ENCODE measurements around the gene SGK1. TPM values are rescaled to one million over a fixed set of nuclear protein-coding genes. Genes with fewer than 3 reads are reported as not detected.

The SGK1 gene
- total RNA-seq, 4 donors from 2014 or later: 172 to 1,533 (median 978) TPM

- H3K27me3 ChIP-seq: no peaks in the 10 kb centered on the region
- no peak overlapping the region for H3K4me3 ChIP-seq
- H3K9me3 ChIP-seq: no peaks in the 10 kb centered on the region
- H3K27ac ChIP-seq: no peak overlapping the region
- H3K36me3 ChIP-seq: no peaks in the 10 kb centered on the region
- TF ChIP-seq CTCF (IDR thresholded peaks at IDR 0.05) (no peak), POLR2A (IDR thresholded peaks at IDR 0.05) (no peak)
- no peaks in the 10 kb centered on the region for H3K4me1 ChIP-seq
- no peak for DNase-seq
Measured at GRCh38 chr6:134138226-134138975, 179.5 kb downstream of the SGK1 start.

- H3K27ac ChIP-seq: no peak overlapping the region
- H3K4me1 ChIP-seq: no peaks in the 10 kb centered on the region
- no peaks in the 10 kb centered on the region for H3K9me3 ChIP-seq
- H3K4me3 ChIP-seq: no peak overlapping the region
- H3K27me3 ChIP-seq: no peaks in the 10 kb centered on the region
- no peak for DNase-seq
- H3K36me3 ChIP-seq: no peaks in the 10 kb centered on the region
- TF ChIP-seq POLR2A (IDR thresholded peaks at IDR 0.05) (no peak), CTCF (IDR thresholded peaks at IDR 0.05) (no peak)
Measured at GRCh38 chr6:134134654-134135053, 183.3 kb downstream of the SGK1 start.

GRCh38 chr6:134132494-134133141 lies 185.3 kb downstream of the SGK1 start:
- Histone ChIP-seq H3K9me3 (no peaks in the 10 kb centered on the region), H3K27ac (no peak overlapping the region), H3K4me1 (no peaks in the 10 kb centered on the region), H3K4me3 (no peak overlapping the region), H3K27me3 (no peaks in the 10 kb centered on the region), H3K36me3 (no peaks in the 10 kb centered on the region)
- TF ChIP-seq POLR2A (IDR thresholded peaks at IDR 0.05) (no peak), CTCF (IDR thresholded peaks at IDR 0.05) (no peak)
- DNase-seq: no peak

- TF ChIP-seq CTCF (IDR thresholded peaks at IDR 0.05) (no peak), POLR2A (IDR thresholded peaks at IDR 0.05) (no peak)
- Histone ChIP-seq H3K4me1 (no peaks in the 10 kb centered on the region), H3K27ac (no peak overlapping the region), H3K27me3 (no peaks in the 10 kb centered on the region), H3K36me3 (no peaks in the 10 kb centered on the region), H3K9me3 (no peaks in the 10 kb centered on the region), H3K4me3 (no peak overlapping the region)
- no peak for DNase-seq
Measured at GRCh38 chr6:134131530-134132139, 186.3 kb downstream of the SGK1 start.

GRCh38 chr6:134128146-134128545 lies 189.8 kb downstream of the SGK1 start:
- H3K9me3 ChIP-seq: no peaks in the 10 kb centered on the region
- H3K27me3 ChIP-seq: no peaks in the 10 kb centered on the region
- no peaks in the 10 kb centered on the region for H3K4me1 ChIP-seq
- TF ChIP-seq POLR2A (IDR thresholded peaks at IDR 0.05) (no peak), CTCF (IDR thresholded peaks at IDR 0.05) (no peak)
- no peak overlapping the region for H3K27ac ChIP-seq
- no peaks in the 10 kb centered on the region for H3K36me3 ChIP-seq
- no peak for DNase-seq
- no peak overlapping the region for H3K4me3 ChIP-seq

Measured in Peyer's patch (tissue), 4 donors.